Measurements from ENCODE around the gene CNOT2.

DNA sequence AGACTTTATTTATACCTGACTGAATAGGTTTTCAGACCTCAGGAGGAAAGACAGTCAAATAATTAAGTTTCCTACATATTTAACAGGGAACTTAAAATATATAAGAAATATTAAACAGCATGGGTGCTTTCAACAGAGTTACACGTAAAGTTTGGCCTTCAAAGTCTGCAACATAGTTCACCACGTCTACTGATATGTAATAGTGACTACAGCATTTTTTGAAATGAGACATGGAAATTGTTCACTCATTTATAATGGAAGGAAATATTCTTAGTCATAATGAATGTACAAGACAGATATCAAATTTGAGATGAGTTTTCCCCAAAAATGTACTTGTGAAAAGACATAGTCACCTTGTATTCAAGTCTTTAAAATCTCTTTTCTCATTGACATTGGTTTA lies 66.1 kb downstream of the CNOT2 start:
- TF ChIP-seq, protein P1, sequence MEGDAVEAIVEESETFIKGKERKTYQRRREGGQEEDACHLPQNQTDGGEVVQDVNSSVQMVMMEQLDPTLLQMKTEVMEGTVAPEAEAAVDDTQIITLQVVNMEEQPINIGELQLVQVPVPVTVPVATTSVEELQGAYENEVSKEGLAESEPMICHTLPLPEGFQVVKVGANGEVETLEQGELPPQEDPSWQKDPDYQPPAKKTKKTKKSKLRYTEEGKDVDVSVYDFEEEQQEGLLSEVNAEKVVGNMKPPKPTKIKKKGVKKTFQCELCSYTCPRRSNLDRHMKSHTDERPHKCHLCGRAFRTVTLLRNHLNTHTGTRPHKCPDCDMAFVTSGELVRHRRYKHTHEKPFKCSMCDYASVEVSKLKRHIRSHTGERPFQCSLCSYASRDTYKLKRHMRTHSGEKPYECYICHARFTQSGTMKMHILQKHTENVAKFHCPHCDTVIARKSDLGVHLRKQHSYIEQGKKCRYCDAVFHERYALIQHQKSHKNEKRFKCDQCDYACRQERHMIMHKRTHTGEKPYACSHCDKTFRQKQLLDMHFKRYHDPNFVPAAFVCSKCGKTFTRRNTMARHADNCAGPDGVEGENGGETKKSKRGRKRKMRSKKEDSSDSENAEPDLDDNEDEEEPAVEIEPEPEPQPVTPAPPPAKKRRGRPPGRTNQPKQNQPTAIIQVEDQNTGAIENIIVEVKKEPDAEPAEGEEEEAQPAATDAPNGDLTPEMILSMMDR (conservative IDR thresholded peaks at IDR 0.05; ENCODE audit: low read length), result no peak
- TF ChIP-seq EZH2phosphoT487 (IDR thresholded peaks at IDR 0.05; ENCODE audit: borderline replicate concordance, low read depth, low read length), result no peak

Measured in OCI-LY7 (cell line).